Lung (tissue), 12 donors: ENCODE measurements around the gene NSMCE4A. TPM values are rescaled to one million over a fixed set of nuclear protein-coding genes. Genes with fewer than 3 reads are reported as not detected.

Experiments
- ATAC-seq: fragments of 200-7000 bp; cut with Tn5 transposase; one replicate; pipeline ENCODE4 v1.9.1; 2020; ENCODE audit warnings: moderate number of reproducible peaks; ENCODE audit not compliant: insufficient read depth, low FRiP score
- DNase-seq, 3 donors: peaks; one replicate each; pipeline ENCODE4 v3.0.0-alpha.2; 2013 to 2017
- H3K27ac ChIP-seq, 2 donors: one replicate each; pipeline ENCODE4 v1.5.1; 2013; ENCODE audit warnings: mild to moderate bottlenecking in 2 of 2, moderate library complexity in 2 of 2, control low read depth in 1 of 2, inconsistent platforms in 1 of 2, low read depth in 1 of 2, low read length in 1 of 2
- H3K27me3 ChIP-seq, 3 donors: one replicate each; pipeline ENCODE4 v1.5.1; 2013; ENCODE audit warnings: low read length in 2 of 3; ENCODE audit not compliant: control insufficient read depth in 3 of 3, insufficient read depth in 3 of 3
- H3K36me3 ChIP-seq, 4 donors: one replicate each; pipeline ENCODE4 v1.5.1; 2013; ENCODE audit warnings: low read length in 4 of 4, mild to moderate bottlenecking in 1 of 4, moderate library complexity in 1 of 4; ENCODE audit not compliant: control insufficient read depth in 4 of 4, insufficient read depth in 4 of 4
- H3K4me1 ChIP-seq, 5 donors: one replicate each; pipeline ENCODE4 v1.5.1; 2013; ENCODE audit warnings: low read length in 5 of 5, mild to moderate bottlenecking in 2 of 5, moderate library complexity in 1 of 5; ENCODE audit not compliant: control insufficient read depth in 5 of 5, insufficient read depth in 5 of 5
- H3K4me3 ChIP-seq: one replicate; pipeline ENCODE4 v1.5.1; 2013; ENCODE audit warnings: mild to moderate bottlenecking, control low read depth, moderate library complexity
- H3K9ac ChIP-seq, 2 donors: one replicate each; pipeline ENCODE4 v1.5.1; 2013; ENCODE audit warnings: low read length in 2 of 2, control low read depth in 1 of 2; ENCODE audit not compliant: insufficient read depth in 1 of 2
- H3K9me3 ChIP-seq, 4 donors: one replicate each; pipeline ENCODE4 v1.5.1; 2013; ENCODE audit warnings: low read length in 3 of 4, mild to moderate bottlenecking in 1 of 4, moderate library complexity in 1 of 4; ENCODE audit not compliant: control insufficient read depth in 4 of 4, insufficient read depth in 3 of 4
- WGBS, 2 donors: extraction: QIAGEN DNeasy Blood & Tissue Kit; methylation state at CpG; one replicate each; pipeline ENCODE4 v1.1.7; 2013; 5-methylcytosine and 5-hydroxymethylcytosine counted together
- polyA plus RNA-seq, 2 donors: library from polyadenylated mRNA; stranded (reverse); fragments of 200-250 nt; gene quantifications; one replicate each; pipeline ENCODE4 v1.2.1, GENCODE V29; 2013
- total RNA-seq, 2 donors: library from RNA; depleted of rRNA in 1 of 2; stranded (reverse); fragments of >200 nt in 1 of 2; gene quantifications; one replicate each; pipeline ENCODE4 v1.2.1, GENCODE V29; 2014 to 2021
- TF ChIP-seq, protein P1 (sequence below): IDR thresholded peaks from 2 replicates; pipeline ENCODE4 v1.5.1; 2012; ENCODE audit warnings: mild to moderate bottlenecking; ENCODE audit errors: control extremely low read depth, extremely low read depth
- donor health status: control.
- donor health status: control.
- donor health status: Bipolar disorder and iron deficiency.
- donor health status: healthy.
- donor health status: DM: yes; HTN: yes; CAD: no.

NSMCE4A gene
- total and polyA plus RNA-seq, 4 donors: 28.4 to 88.7 (median 65.5) TPM

DNA sequence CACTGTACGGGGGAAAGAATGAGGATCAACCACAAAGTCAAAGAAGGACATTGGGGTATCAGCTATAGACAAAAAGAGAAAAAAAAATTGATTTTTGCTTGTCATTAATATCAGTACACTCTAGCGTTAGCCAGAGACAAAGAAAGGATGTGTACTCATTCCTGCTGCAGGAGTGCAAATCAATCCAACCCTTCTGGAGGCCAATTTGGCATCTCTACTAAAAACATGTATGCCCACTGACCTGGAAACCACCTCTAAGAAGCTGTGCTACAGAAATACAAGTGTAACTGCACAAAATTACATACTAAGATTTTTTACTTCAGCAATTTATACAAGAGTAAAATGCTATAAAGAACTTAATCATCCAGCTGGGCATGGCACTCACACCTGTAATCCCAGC lies 13.6 kb downstream of the NSMCE4A start:
- Histone ChIP-seq H3K27ac (no peak overlapping the region), H3K9me3 (no peaks in the 10 kb centered on the region), H3K27me3 (no peaks in the 10 kb centered on the region), H3K9ac (no peak overlapping the region), H3K4me1 (no peaks in the 10 kb centered on the region), H3K36me3 (peaks cover 13 to 29% (median 18%) of the 10 kb centered on the region in 4 donors), H3K4me3 (no peak overlapping the region)
- 90% methylated on average over 2 of the region's 2 CpGs for WGBS, 2 donors
- no peak for DNase-seq
- TF ChIP-seq, protein P1, sequence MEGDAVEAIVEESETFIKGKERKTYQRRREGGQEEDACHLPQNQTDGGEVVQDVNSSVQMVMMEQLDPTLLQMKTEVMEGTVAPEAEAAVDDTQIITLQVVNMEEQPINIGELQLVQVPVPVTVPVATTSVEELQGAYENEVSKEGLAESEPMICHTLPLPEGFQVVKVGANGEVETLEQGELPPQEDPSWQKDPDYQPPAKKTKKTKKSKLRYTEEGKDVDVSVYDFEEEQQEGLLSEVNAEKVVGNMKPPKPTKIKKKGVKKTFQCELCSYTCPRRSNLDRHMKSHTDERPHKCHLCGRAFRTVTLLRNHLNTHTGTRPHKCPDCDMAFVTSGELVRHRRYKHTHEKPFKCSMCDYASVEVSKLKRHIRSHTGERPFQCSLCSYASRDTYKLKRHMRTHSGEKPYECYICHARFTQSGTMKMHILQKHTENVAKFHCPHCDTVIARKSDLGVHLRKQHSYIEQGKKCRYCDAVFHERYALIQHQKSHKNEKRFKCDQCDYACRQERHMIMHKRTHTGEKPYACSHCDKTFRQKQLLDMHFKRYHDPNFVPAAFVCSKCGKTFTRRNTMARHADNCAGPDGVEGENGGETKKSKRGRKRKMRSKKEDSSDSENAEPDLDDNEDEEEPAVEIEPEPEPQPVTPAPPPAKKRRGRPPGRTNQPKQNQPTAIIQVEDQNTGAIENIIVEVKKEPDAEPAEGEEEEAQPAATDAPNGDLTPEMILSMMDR: no peak
- no peak for ATAC-seq

DNA sequence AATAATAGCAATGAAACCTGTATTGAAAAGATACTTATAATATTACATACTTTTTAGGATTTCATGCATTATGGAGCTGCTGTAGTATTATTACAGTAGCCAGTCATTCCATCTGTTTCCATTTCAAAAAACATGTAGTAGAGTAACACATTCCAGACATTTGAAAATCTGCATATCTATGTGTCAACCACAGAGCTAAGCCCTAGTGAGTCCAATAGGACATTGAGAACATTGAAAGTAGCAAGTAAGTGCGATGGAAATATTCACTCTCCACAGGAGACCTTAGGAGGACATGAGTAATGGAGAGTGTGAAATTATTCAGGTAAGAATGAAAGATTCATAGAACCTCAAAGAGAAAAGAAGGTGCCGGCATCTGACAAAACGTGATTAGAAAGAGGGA lies 15.3 kb downstream of the NSMCE4A start:
- no peak overlapping the region for H3K4me3 ChIP-seq
- H3K9ac ChIP-seq: no peak overlapping the region
- ATAC-seq (no peak), DNase-seq (no peak)
- H3K4me1 ChIP-seq: no peaks in the 10 kb centered on the region
- peaks cover 11 to 16% (median 13%) of the 10 kb centered on the region in 4 donors for H3K36me3 ChIP-seq
- H3K27ac ChIP-seq: no peak overlapping the region
- H3K27me3 ChIP-seq: no peaks in the 10 kb centered on the region
- H3K9me3 ChIP-seq: no peaks in the 10 kb centered on the region
- 91 to 95% methylated on average over 3 of the region's 3 CpGs for WGBS, 2 donors
- TF ChIP-seq, protein P1: no peak

DNA sequence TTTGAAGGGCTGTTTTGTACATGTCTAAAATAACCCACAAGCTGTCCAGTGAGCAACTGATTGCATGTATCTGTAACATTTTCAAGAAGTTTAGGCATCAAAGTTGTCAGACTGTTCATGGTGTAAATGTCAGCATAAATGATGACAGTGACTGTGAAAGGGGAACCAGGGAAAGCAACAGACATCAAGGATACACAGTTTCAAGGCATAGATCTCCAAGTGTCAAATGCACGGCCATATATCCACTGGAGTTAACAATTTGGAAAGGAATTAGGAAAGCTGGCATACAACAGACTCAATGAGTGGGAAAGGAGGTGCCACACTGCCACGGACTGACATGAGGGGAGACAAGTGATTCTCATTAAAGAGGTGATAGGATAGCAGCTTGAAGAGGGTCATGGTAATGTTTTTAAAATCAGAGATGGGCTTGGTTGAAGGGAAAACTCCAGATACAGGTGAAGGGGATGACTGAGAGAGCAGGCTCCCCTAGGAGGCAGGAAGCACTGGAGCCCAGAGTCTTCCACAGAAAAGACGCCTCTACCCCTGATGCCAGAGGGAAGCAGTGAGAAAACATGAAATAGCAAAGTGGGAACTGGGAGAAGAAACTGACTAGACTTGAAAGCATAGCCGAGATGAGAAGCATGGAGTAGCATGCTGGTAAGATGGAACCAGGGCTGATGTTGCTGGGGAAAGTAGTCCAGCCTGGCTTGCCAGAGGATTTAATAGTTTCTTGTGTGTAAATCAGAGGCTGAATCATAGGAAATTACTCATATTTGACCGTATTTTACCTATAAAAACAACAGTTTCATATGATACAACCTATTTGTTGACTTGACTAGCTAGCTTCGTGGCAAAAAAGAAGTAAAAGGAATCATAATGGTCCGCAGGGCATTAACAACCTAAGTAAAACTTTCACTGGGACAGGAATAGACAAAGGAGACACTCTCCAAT lies 18.6 kb downstream of the NSMCE4A start:
- Histone ChIP-seq H3K27me3 (no peaks in the 10 kb centered on the region), H3K4me1 (no peaks in the 10 kb centered on the region), H3K36me3 (peaks cover 8 to 14% (median 9%) of the 10 kb centered on the region in 4 donors), H3K4me3 (no peak overlapping the region), H3K27ac (no peak overlapping the region), H3K9ac (no peak overlapping the region), H3K9me3 (no peaks in the 10 kb centered on the region)
- WGBS, 2 donors: 90 to 94% methylated on average over 7 of the region's 7 CpGs
- TF ChIP-seq, protein P1: no peak
- ATAC-seq (no peak), DNase-seq (no peak)
